Activated CD4-positive, alpha-beta T cell treated with anti-CD3 and anti-CD28 coated beads, Interleukin-2, amount 50 U/mL, for 24 hours (primary cell): Measurements from ENCODE around the gene ALDH1L1.
"Not testable (repeated sequence)": the region's sequence is repeated elsewhere in the genome, so short reads cannot be mapped to it uniquely, and the experiment has no call there.

Experiments
- DNase-seq, 2 donors: peaks; one replicate each; pipeline ENCODE4 v3.0.0-alpha.2; 2020; ENCODE audit warnings: low read depth in 1 of 2, low spot score in 1 of 2

Gene ALDH1L1

DNA sequence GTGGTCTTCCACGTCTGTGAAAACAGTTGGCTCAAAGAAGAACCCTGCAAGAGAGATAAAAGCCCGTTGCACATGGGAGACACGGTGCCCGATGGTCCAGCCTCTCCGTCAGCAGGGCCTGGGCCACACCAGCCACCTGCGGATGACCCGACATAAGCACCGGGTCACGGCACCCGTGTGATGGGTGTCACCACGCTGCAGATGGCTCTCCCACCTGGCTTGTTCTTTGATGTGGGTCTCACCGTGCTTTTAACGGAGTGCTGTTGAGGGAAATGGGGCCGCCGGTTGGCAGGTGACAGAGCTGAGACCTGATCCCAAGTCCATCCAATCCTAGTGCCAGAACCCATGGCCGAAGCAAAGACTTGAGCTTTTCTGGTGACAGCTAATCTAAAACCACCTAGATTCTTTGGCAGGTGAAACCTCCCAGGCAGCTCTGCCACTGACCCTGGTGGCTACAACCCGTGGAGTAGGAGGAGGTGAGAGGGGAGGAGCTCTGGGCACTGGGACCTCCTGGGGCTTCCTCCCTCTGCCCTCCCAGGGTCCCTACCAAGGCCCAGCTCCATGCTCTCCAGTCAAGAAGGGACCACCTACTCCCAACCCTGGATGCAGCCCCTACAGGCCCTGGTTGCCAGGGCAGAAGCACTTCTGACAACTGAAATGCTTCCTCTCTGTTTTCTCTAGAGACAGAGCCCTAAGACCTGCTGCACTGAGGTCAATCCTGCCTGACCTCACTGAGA lies 73.0 kb downstream of the ALDH1L1 start:
- DNase-seq, result no peak

DNA sequence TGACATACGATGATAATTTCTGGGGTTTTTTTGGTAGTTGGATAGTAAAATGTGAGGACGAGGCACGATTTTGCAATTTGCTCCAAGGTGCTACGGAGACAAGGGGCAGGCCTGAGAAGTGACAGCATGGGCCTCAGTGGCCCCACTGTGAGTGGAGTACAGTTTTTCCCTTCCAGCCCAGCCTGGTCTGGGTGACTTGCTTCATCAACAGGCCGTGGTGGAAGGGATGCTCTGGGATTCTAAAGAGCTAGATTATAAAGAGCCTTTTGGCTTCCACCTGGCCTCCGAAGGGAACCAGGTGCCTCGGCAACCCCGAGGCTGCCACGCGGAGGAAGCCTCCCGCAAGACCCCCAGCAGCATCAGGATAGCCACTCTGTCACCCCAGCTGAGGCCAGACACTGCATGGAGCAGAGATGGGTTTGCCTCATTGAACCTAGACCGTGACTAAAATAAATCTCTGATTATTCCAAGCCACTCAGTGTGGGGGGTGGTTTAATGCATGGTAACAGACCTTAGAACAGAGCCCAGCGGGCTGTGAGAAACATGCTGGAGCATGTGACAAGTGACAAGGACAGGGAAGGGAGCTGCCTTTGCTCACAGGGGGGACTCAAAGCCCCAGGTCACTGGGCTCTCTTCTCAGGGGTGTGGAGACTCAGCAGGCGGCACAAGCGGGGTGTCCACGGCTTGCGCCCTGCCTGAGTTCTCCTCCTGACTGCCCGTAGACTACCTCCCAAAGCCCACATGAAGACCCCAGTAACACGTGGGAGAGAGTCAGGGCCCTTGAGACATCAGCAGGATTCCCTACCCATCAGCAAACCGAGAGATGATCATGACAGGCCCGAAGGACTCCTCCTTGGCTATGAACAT lies 73.8 kb downstream of the ALDH1L1 start:
- DNase-seq, result no peak

- no peak for DNase-seq
Observed at GRCh38 chr3:126105691-126106187, 74.6 kb downstream of the ALDH1L1 start.

DNA sequence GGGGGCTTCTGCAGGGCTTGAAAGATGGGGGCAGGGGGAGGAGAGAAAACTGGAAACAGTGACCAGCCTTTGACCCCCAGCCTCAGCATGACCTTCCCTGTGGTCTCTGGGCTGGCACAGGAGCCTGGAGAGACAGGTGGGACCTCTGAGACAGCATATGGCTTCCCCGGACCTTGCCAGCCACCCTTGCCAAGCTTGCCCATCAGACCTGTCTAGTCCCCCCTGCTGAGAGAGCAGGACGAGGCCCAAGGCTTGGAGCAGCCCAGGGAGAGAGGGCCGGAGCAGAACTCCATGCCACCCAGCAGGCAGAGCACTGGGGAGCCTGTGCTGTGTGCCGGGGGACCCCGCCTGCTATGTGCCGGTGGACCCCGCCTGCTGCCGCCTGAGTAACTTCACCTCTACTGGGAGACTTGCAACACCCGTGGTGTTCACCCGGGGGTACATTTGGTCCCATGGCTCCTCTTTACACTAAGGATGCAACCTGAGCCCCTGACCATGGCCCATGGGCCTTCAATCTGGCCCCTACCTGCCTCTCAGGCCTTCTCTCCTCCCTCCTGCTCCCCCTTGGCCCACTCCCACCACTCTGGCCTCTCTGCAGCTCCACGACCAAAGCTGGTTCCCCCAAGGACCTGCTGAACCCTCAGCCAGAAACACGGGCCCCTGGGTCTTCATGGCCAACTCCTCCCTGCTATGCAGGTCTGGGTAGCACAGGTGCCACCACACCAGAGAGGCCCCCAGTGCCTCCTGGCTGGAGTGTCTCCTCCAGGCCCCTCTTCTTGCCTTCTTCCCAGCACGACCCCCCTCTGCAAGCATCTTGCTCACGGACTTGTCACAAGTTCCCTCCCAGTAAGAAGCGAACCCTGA lies 75.4 kb downstream of the ALDH1L1 start:
- DNase-seq, result no peak

DNA sequence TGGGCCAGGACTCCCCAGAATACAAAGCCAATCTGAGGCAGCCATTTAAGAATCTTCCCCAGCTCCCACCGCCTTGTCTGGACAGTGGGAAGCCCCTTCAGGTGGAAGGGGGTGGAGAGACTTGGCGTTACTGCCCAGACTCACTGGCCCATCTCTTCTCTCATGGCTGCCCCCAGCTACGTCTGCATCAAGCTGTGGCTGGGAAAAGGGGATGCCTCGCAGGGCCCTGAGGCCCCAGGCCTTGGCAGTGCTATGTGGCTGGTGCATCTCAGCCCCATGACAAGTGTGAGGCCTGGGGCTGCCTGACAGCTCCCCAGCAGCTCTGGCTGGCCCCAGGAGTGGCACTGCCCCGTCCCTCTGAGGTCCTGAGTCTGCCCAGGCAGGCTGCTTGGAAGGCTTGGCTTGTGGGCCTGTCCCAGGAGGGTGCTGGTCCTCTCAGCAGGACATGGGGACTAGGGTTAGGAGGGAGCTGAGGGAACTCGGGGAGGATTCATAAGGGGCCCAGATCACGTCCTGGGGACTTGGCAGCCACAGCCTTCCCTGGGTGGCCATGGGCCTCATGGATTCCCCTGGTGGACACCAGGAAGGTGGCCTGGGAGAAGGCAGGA lies 76.3 kb downstream of the ALDH1L1 start:
- DNase-seq, result no peak

- no peak for DNase-seq
Observed at GRCh38 chr3:126103121-126104027, 77.0 kb downstream of the ALDH1L1 start.

DNA sequence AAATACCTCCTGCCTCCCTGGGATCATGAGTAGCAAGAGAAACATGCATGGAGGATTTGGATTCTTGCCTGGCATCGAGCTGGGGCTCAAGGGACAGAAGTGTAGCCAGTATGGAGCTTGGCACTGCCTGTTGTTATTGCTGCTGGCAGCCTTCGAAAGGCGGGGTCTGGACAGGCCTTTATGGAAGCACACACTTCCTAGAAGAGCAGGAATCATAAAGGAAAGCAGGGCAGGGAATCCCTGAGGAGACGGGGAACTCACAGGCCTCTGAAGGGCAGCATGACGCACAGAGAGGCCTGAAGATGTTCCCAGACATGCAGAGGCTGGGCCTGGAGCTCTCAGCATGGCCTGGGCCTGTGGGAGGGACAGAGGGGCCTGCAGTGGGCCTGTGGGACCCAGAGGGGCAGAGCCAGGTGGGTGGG lies 77.8 kb downstream of the ALDH1L1 start:
- DNase-seq, result no peak

GRCh38 chr3:126102011-126102410 lies 78.4 kb downstream of the ALDH1L1 start:
- DNase-seq, result no peak

GRCh38 chr3:126101521-126101982 lies 78.8 kb downstream of the ALDH1L1 start:
- DNase-seq, result no peak

DNA sequence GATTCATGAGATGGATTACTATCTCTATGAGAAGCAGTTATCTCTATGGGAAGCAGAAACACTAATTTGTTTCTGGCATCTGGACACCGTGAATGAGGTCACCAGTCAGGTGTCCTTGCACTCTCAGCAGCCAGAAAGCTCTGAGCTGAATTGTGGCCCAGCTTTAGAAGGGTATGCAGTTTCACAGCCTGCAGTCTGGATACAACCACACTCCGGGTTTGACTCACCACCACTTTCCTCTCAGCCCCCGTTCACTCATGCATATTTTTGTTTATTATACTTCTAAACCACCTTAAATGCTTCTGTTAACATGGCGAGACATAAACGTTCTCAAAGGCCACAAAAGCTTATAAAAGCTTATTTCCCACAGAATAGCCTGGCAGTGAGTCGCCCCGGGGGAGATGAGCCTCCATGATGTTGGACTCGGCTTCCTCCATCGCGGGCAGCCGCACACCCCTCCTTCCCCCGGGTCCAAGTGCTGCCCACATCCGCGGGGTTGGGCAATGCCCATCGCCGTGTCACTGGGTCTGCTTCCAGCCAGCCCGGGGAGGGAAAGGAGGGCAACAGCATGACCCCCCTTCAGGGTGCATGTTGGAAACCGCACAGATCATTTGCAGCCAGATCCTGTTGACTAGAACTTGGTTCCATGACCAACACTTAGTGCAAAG lies 79.6 kb downstream of the ALDH1L1 start:
- DNase-seq, result no peak

GRCh38 chr3:126100269-126100633 lies 80.1 kb downstream of the ALDH1L1 start:
- DNase-seq, result no peak

- no peak for DNase-seq
Observed at GRCh38 chr3:126098391-126098858, 82.0 kb downstream of the ALDH1L1 start.

DNA sequence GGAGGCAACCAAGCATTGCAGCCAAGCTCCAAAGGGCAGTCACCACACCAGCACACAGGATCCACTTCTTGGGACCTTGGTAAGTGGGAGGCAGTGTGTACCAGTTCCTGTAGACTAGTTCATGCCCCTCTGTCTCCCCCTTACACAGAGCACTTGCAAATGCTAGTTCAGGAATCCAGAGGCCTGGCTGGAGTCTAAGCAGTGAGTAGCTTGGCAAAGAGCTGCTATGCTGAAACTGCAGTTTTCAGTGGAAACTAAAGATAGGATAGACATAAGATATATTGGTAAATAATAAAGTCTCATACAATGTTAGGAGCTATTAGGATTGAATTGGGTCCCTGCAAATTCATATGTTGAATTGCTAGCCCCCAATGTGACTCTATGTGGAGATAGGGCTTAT lies 82.6 kb downstream of the ALDH1L1 start:
- DNase-seq, result no peak

DNA sequence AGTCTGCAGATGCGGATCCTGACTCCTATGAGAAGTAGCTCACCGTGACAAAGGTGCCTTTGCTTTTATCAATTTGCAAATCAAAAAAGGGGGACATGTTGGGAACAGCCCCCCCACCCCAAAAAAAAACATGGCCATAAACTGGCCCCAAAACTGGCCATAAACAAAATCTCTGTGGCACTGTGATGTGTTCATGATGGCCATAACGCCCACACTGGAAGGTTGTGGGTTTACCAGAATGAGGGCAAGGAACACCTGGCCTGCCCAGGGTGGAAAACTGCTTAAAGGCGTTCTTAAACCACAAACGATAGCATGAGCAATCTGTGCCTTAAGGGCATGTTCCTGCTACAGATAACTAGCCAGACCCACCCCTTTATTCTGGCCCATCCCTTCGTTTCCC lies 84.1 kb downstream of the ALDH1L1 start:
- DNase-seq, result not testable (repeated sequence)

DNA sequence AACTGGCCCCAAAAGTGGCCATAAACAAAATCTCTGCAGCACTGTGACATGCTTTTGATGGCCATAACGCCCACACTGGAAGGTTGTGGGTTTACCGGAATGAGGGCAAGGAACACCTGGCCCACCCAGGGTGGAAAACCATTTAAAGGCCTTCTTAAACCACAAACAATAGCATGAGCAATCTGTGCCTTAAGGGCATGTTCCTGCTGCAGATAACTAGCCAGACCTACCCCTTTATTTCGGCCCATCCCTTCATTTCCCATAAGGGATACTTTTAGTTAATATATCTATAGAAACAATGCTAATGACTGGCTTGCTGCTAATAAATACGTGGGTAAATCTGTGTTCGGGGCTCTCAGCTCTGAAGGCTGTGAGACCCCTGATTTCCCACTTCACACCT lies 88.3 kb downstream of the ALDH1L1 start:
- not testable (repeated sequence) for DNase-seq

GRCh38 chr3:126087552-126088175 lies 92.7 kb downstream of the ALDH1L1 start:
- no peak for DNase-seq

GRCh38 chr3:126085841-126086240 lies 94.5 kb downstream of the ALDH1L1 start:
- no peak for DNase-seq

- DNase-seq, result no peak
Observed at GRCh38 chr3:126085276-126085675, 95.1 kb downstream of the ALDH1L1 start.

DNA sequence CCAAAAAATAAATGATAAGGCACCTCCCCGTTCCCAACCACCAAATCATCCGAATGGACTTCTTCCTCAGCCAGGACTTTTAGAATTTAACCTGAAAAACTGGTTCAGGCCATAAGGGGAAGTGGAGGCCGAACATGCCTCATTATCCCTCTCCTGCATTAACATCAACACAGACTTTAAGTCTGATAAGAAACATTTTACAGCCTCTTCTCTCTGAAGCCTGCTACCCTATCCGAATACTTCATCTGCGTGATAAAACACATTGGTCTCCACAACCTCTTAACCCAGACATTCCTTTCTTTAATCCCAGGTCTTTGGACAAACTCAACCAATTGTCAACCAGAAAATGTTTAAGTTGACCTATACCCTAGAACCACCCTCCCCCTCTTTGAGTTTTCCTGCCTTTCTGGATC lies 95.6 kb downstream of the ALDH1L1 start:
- no peak for DNase-seq
